WI38 (cell line): ENCODE data around the gene VSTM2B.

Experiments
- H3K4me3 ChIP-seq: 2 replicates; pipeline ENCODE4 v1.5.1; 2011; ENCODE audit warnings: low read depth, mild to moderate bottlenecking, control low read depth, low read length
- TF ChIP-seq, protein P1 (sequence below): IDR thresholded peaks from 2 replicates; pipeline ENCODE4 v1.5.1; 2012; ENCODE audit warnings: low read depth, mild to moderate bottlenecking, control low read depth, low read length

Gene VSTM2B

DNA sequence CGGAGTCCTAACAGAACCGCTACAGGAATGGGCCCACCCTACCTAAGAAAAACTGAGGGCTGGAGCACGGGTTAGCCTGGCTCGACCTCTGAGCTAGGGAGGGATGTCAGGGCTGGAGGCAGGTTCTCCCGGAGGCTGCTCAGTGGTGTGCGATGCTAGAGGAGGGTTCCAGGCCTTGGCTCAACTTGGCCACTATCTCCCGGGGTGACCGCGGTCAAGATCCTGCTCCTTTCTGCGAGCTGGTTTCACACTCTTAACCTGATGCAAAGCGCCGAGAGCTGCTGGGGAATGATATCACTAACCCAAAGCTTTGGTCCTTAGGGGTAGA, 80.6 kb downstream of the VSTM2B start:
- peak overlapping the region; percentile 99 for H3K4me3 ChIP-seq
- TF ChIP-seq, protein P1, sequence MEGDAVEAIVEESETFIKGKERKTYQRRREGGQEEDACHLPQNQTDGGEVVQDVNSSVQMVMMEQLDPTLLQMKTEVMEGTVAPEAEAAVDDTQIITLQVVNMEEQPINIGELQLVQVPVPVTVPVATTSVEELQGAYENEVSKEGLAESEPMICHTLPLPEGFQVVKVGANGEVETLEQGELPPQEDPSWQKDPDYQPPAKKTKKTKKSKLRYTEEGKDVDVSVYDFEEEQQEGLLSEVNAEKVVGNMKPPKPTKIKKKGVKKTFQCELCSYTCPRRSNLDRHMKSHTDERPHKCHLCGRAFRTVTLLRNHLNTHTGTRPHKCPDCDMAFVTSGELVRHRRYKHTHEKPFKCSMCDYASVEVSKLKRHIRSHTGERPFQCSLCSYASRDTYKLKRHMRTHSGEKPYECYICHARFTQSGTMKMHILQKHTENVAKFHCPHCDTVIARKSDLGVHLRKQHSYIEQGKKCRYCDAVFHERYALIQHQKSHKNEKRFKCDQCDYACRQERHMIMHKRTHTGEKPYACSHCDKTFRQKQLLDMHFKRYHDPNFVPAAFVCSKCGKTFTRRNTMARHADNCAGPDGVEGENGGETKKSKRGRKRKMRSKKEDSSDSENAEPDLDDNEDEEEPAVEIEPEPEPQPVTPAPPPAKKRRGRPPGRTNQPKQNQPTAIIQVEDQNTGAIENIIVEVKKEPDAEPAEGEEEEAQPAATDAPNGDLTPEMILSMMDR = no peak

DNA sequence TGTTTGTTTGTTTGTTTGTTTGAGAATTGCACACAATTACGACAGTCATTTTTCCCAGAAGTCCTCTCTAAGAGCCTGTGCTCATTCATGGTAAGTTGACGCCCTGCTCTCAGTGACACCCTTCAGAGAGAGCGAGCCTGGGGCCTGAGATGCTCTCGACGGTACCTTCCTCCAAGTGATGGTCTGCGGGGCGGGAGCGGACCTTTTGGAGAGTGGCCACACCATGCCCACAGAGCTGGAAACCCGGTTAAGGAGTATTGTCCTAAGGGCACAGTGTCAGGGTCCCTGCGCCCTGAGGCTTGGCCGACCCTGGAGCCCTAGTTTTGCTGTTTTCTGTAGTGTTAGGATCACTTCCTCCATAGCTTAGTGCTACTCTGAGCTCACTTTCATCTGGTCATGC, 83.8 kb downstream of the VSTM2B start:
- no peak overlapping the region for H3K4me3 ChIP-seq
- TF ChIP-seq, protein P1 = no peak

DNA sequence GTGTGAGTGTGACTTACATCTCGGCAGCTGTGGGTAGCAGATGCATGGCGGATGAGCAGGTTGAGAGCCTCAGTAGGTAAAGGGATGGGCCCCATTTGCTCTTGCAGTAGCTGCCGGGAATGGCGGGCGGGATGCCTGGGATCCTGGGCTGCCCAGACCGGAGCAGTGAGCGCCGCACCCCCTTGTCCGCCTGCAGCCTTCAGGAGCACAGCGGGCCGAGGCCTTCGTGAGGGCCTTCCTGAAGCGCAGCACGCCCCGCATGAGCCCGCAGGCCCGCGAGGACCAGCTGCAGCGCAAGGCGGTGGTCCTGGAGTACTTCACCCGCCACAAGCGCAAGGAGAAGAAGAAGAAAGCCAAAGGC, 84.4 kb downstream of the VSTM2B start:
- H3K4me3 ChIP-seq = no peak overlapping the region
- TF ChIP-seq, protein P1 = no peak

DNA sequence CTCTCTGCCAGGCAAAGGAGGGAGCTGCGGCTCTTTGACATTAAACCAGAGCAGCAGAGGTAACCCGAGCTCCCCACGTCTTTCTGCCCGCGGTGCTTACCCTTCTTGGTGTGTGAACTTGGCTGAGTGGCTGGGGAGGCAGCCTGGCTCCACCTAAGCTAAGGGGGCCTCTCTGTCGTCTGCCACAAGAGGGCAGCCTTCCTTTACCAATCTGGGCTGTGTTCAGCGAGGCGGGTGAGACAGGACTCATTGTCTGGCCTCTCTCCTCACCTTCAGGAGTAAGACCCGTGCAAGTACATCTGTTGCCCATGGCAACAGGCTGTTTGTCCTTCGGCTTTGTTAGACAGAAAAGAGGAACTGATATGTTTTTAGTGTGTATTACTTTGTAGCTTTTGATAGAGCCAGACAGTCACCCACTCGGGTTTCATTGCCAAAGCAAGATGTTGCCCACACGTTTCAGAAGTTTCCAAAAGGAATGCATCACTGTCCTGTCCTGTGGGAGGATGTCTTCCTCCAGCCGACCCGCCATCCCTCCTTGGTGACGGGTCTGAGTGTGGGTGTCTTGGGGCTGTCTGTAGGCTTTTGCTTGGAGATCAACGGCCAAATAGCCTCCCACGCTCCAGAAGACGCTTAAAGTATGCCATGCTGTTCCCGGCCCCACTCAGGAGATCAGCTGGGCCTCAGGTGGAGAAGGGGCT, 84.9 kb downstream of the VSTM2B start:
- no peak overlapping the region for H3K4me3 ChIP-seq
- TF ChIP-seq, protein P1 = peak; percentile 87

DNA sequence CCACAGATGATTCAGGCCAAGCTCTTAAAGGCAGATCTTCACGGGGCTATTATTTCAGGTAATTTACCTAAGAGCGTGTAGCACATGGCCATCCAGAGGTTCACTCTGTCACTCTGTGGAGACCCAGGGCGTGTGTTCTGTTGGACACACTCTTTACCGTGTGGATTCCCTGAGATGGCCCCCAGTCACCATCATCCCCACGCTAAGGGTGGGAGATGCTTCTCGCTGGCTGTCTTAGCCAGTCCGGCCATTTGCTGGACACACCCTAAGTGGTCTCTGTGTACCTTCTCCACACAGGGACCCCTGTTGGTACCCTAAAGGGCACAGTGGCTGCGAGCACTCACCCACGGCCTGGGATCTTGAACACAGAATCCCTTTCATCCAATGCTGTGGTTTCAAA, 86.3 kb downstream of the VSTM2B start:
- H3K4me3 ChIP-seq = no peak overlapping the region
- TF ChIP-seq, protein P1 = no peak

DNA sequence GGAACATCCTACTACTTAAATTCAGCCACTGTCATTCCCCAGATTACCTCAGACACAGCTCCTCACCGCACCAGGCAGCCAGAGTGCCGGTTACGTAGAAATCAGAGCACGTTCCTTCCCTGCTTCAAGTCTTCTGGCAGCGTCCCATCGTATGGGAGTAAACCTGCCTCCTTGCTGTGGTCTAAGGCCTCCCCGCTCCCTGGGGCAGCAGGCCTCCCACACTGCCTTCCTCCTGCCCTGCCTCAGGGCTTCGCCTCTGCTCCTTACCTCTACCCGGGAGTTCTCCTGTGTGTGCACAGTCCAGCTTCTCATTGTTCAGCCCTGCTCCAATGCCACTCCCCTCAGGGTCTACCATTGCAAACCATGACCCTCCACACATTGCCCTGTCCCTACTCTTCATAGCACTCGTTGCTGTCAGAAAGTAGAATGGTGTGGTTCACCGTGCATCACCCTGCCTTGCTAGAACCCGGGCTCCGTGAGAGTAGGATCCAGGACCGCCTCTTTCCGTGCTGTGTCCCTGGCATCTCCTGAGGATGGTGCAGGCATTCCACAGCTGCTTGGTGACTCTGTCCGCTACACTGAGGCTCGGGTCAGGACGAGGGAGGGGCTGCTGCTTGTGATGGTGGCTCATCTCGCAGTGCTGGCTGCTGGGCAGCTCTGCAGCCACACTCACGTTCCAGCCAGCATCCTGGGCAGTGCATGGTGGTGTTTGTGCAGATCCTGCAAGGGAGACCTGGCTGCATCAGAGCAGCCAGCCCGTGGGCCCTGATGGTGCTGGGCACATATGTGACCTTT, 87.2 kb downstream of the VSTM2B start:
- TF ChIP-seq, protein P1 = no peak
- H3K4me3 ChIP-seq = no peak overlapping the region

DNA sequence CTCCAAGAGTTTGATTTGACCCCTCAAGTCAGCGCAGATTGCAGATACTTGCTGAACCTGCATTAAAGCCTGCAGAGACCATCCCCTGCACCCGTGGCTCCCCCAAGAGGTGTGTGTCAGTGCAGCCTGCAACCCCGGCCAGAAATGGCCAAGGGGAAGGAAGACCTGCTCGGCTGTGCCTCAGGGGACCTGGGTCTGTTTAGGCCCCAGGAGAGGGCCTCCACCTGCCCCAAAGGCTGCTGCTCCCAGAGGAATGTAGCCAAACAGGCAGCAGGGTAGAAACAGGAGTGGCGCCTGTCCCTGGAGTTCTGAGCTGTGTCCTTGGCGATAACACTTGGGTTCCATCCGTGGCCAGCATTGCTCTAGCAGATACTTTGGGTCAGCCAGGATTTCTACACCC, 88.3 kb downstream of the VSTM2B start:
- no peak overlapping the region for H3K4me3 ChIP-seq
- TF ChIP-seq, protein P1 = no peak
